T-helper 1 cell treated with Interleukin-12 subunit alpha and Interleukin-12 subunit beta and Interleukin-4 antibody, amounts not matched to agents 30 ng/mL and 1 ng/mL, for 36 hours (primary cell): ENCODE measurements around the gene MAPK7. TPM values are rescaled to one million over a fixed set of nuclear protein-coding genes. Genes with fewer than 3 reads are reported as not detected.
"Not testable (repeated sequence)": the region's sequence is repeated elsewhere in the genome, so short reads cannot be mapped to it uniquely, and the experiment has no call there.

Experiments
- intact Hi-C: fragments of 100-400 bp; cut with micrococcal nuclease; formaldehyde crosslinking; loops from one replicate; pipeline ENCODE4 v1.15.1; 2024
- total RNA-seq: library from RNA; stranded (reverse); gene quantifications from 2 replicates; pipeline ENCODE4 v1.2.3, GENCODE V29; 2022

The MAPK7 gene
- total RNA-seq, 1 donor from 2014 or later = 32.1 TPM

DNA sequence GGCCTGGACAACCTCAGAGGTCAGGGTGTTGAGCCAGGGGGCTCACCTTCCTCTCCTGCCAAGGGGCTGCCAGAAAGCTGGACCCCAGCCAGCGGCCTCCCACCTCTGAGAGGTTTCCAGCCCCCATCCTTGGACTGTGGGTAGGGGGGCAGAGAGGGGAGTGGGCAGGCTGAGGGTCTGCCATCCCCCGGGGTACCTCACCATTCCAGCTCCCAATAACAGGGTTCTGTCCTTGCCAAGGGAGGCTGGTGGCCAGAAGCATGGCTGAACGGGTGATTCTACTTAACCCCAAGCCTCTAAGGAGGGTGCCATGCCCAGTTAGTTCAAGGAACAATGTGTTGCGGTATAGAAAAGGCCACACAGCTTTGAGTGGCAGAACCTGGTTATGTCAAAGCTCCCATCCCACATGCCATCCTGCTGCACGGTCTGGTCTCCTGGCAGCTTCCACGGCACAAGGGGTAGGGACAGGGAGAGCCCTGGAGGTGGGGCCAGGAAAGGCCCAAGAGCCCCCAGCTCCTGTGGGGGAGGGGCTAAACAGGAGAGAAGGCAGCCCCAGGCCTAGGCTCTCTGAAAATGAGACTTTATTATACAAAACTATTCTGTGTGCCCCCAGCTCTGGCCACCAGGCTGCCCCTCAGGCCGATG is 35.6 kb upstream of the MAPK7 start:
- intact Hi-C loops = no loop called here

DNA sequence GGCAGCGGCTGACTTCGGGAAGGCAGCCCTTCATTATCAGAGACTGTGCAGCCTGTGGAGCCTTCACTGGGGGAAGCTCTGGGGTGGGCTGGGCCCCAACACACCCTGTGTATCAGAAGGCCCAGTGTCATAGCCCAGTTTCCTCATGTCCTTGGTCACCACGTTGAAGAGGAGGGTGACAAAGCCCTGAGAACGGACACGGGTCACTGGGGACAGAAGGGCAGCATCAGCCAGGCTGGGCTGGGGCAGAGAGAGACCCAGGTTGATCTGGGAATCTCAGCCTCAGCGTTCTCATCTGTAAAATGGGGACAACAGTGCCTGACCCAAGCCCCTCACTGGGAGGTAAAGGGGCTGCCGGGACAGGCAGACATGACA is 35.1 kb upstream of the MAPK7 start:
- intact Hi-C loops = no loop called here

DNA sequence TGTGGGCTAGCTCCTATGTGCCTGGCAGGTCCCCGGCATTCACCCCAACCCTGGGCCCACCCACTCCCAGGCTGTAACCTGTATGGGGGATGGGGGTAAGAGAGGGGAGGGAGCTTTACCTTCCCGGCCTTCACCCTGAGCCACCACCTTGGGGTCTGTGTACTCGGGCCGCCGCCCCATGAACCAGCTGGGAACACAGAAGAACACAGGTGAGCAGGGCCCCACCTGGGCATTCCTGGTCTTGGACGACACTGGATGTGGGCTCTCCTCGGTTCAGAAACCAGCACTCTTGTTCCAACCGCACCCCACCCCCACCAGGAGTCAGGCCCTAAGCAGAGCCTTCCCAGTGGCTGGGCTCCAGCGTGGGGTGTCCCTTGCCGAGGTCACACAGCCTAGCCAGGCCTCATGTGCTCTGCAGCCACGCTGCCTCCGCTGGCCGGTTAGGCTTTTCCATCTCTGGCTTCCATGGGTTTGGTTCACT is 34.6 kb upstream of the MAPK7 start:
- intact Hi-C loops = no loop called here

DNA sequence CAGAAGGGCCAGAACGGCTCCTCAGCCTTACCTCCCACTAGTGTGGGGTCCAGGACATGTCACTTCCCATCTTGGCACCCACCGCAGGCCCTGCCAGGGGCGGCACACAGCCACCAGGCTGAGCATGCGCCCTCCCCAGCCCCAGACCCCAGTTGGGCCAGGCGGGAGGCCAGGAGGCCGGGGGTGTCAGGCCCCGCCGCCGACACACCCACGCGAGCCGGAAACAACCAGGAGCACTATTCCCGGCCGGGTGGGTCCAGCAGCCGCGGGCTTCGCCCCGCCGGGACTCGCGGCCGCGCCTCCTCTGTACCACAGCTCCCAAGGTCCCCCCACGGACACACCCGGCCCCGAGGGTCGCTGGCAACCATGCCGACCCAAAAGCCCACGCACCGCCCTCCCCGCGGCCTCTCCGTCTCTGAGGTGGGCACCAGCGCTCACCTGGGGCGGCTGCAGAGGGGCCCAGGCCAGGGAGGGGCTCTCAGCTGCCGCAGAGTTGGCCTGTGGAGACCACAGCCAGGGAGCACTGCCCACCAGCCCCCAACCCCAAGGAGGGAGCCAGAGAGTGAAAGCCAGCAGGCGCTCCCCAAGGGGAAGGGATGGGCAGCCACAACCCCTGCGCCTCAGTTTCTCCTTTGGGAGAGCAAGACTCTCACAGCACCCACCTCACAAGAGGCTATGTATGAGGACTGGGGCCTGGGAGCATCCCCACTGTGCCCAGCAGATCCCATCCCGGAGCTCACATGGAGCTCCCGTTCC is 33.8 kb upstream of the MAPK7 start:
- intact Hi-C loops = no loop called here

DNA sequence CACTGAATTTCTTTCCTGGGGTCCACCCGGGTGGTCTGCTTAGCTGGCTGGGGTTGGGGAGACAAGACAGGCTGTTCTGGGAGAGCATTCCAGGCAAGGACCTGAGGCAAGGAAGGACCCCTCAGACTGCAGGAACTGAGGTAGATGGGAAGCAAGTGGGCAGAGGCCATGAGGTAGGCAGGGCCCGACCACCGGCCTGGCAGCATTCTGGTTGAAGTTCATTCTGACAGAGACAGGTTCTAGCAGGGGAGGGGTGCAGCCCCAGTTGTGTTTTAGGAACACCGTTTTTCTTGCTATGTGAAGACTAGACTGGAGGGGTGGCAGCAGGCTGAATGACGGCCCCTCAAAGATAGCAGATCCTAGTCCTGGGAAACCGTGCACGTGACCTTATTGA is 33.2 kb upstream of the MAPK7 start:
- intact Hi-C loops = no loop called here

DNA sequence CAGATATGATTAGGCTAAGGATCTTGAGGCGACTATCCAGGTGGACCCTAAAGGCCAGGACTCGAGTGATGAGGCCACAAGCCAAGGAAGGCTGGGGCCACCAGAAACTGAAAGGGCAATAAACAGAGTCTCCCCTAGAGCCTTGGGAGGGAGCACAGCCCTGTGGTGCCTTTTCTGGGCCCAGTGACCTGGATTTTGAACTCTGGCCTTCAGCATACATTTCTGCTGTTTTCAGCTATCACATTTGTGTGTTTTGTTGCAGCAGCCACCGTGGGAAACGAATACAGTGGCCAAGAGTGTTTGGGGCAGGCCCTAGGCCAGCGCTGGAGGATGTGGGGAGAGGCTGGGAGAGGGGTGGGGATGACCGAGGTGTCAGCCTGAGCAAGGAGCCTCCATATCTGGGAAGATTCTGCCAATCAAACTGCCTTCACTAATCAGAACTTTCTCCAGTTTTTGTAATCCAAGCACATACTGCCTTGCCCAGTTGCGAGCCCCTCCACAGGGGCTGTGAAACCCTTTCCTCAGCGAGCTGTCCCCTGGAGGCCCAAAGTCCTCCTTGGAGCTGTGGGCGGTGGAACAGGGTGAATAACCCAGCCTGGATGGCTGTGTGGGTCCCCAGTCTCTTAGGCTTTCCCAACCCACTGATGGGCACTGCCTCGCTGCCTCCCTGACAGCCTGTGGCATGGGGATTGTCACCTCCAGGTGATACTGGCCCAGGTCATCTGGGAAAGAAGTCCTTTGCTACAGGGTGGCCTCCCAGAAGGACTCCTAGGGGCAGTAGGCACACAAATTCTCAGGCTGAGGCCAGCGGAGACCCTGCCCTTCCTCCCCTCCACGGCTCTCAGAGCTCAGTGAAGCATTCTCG is 32.6 kb upstream of the MAPK7 start:
- intact Hi-C loops = no loop called here

DNA sequence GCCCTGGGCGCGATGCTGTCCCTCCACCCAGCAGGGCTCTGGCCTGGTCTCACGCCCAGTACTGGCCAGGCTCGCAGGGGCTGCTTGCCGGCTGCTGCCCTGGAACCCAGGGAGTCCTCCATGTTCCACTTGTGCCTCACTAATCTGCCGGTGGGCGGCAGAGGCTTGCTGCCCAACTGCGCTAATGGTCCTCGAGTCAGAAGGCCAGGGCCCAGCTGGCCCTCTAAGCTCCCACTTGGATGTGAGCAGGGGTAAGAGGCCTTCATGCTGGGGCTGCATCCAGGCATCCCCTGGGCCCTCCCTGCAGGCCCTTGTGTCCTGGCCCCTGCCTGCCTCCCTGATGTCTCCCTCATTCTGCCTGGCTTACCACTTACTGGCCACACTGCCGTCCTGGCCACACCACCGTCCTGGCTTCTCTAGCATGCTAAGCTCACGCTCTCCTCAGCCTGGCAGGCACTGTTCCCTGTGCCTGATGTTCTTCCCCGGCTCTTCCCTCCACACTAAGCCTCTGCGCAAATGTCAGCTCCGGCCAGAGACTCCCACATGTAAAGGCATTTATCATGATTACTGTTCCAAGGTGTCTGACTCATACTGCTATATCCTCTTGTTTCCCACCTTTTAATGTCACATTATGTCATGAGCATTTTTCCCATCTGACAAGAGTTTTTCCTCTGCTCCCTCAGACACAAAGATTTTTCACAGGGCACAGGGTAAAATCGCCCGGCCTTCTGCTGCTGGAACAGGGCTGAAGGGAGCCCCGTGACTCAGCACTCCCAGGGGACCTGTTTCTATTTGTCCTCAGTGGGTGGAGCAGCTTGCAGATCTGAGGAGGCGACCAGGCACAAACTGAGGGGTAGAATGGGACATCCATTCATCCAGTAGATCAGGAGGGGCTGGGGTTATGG is 31.7 kb upstream of the MAPK7 start:
- intact Hi-C loops = no loop called here

DNA sequence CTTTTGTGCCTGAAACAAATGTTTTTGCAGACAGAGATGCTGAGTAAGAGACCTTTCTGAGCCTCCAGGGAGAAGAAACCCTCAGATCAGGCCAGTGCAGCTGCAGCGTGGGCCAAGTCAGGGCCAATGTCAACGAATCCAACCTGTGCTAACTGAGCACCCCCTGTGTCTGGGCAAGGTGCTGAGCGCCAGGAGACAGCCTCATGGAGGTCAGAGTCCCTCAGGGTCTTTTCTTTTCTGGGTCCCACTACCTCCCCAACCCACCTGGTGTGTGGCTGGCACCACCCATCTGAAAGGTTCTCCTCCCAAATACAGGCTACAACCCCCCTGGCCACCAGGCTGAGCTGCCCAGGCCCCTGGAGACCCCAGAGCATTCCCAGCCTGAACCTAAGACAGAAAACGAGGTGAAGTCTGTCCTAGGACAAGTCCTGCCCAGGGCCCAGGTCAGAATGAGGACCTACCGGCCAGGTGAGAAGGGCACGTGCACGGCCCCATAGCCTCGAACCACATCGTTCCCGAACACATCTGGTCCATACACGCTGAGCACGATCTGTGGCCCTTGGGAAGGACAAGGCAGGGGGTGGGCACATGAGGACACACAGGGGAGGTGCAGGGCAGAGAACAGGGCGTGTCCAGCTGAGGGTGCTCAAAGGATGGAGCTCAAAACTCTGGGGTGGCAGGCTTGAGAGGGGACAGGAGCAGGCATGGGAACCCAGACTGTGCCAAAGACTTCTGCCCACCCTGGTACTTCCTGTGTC is 30.8 kb upstream of the MAPK7 start:
- intact Hi-C loops = no loop called here

DNA sequence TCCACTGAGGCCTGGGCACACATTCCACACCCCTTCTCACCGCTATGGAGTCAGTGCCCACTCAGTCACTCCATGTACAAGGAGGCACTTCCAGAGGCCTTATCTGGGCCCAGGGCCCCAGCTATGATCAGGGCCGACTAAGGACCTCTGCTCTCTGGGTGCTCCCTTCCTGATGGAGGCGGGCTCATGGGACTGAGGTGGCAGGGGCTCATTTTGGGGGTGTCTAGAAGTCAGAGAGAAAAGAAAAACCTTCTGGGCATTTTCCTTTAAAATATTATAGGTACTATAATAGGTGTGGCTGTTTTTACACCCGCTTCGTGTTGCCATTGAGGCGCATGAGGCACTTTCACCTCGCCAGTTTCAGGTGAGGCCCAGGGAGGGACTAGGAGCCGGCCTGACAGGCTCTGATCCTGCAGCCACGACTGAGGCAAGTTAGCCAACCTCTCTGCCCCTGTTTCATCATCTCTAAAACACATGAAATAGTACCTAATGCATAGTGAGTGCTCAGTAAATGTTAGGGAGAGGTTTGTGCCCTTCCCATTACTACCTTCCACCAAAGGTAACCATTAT is 30.1 kb upstream of the MAPK7 start:
- intact Hi-C loops = no loop called here

DNA sequence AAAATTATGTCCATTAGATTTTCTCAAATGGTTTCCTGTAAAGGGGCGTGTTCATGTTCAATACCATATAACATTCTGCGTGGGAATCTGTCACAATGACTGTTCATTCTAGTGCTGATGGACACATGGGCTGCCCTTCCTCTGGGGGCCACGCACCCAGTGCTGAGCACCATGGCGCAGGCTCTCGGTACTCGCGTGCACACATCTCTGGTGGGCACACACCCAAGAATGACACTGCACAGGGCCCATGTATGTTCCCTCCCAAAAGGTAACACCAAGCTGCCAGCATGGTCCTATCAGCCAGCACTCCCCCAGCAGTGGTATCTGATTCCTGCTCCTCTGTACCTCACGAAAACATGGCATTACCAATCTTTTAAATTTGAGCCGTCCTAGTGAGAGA is 29.5 kb upstream of the MAPK7 start:
- intact Hi-C loops = no loop called here

DNA sequence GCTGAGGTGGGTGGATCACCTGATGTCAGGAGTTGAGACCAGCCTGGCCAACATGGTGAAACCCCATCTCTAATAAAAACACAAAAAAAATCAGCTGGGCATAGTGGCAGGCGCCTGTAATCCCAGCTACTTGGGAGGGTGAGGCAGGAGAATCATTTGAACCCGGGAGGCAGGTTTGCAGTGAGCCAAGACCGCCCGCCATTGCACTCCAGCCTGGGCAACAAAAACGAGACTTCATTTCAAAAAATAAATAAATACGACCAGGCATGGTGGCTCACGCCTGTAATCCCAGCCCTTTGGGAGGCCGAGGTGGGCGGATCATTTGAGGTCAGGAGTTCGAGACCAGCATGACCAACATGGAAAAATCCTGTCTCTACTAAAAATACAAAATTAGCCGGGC is 24.9 kb upstream of the MAPK7 start:
- intact Hi-C loops = not testable (repeated sequence)

DNA sequence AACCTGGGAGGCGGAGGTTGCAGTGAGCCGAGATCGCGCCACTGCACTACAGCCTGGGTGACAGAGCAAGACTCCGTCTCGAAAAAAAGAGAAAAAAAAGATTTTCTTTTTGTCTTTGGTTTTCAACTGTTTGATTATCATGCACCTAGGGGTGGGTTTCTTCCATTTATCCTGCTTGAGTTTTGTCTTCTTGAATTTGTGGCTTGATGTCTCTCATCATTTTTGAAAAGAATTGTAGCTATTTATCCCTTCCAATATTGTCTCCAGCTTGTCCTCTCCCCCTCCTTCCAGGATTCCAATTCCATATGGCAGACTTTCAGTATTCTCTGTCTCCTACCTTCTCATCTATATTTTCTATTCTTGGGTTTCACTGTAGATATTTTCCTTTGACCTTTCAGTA is 23.6 kb upstream of the MAPK7 start:
- intact Hi-C loops = no loop called here

DNA sequence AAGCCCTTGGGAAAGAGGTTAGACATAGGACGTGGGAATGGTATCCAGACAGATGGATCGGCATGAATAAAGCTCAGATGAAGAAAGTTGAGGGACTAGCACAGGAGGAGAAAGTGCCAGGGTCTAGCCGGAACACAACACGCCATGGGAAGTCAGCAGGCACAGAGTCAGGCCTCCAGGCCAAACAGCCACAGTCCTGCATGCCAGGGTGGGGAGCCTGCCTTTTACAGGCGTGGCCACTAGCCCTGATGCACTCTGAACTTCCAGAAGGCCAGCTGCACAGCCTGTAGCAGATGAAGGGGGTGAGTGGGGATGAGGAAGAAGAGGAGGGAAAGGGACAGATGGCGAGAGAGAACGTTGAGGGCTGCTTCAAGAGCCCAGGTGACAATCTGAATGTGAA is 20.9 kb upstream of the MAPK7 start:
- intact Hi-C loops = no loop called here

DNA sequence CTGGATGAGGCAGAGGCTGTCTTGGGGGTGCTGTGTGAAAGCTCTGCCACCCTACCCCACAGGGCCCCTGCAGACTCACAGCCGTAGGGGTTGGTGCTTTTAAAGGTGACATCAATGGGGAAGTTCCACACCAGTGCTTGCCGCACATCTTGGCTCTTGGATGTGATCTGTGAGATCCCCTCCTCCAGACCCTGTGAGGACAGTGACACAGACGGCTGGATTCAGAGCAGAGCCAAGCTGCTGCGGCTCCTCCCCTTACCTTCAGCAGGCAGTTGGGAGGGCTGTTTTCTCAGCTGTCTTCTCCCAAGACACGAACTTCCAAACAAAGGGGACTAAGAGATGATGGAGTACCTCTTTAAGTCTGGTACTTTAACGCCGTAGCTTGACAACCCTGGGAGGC is 20.5 kb upstream of the MAPK7 start:
- intact Hi-C loops = no loop called here

DNA sequence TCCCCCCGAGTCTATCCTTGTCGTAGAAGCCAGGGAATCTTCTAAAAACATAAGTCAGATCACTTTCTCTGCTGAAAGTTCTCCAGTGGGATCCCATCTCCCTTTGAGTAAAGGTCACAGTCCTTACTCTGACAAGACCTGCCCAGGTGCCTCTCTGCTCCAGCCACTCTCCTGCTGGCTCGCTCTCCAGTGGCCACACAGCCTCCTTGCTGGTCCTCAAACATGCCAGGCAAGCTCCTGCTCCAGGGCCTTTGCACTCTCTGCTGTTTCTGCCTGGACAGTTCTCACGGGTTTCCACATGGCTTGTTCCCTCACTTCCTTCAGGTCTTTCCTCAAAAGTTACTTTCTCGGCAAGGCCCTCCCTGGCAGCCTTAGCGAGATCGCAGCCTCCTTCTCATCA is 19.1 kb upstream of the MAPK7 start:
- intact Hi-C loops = no loop called here

DNA sequence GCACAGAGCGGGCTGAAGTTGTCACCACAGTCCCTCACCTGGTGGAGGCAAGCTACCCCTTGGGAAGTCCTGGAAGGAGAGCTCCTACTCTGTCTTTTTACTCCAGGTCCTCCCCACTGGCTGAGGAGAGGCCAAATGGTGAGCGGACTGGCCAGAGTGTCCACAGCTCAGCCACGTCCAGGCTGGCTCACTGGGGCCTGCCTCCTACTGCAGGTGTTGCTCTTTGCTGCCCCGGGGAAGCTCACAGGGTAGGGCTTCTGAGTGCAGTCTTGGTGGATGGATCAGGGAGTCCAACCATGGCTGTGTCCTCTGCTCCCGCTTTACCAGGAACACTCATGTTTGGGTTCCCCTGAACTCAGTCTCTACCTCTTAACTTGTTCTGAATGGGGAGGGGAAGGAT is 18.4 kb upstream of the MAPK7 start:
- intact Hi-C loops = loop anchor here (5.0 kb wide), 3 partner anchors 53 to 647 kb away; partner anchors contain the start of genes PRPSAP2 and SPECC1

DNA sequence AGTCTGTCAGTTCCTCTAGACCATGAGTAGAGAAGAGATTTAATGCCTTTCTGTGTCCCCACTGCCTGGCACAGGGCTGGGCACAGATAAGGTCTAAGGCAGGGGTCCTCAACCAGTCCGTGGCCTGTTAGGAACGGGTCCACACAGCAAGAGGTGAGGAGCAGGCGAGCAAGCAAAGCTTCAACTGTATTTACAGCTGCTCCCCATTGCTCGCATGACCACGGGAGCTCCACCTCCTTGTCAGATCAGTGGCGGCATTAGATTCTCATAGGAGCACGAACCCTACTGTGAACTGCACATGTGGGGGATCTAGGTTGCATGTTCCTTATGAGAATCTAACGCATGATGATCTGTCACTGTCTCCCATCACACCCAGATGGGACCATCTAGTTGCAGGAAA is 17.5 kb upstream of the MAPK7 start:
- intact Hi-C loops = loop anchor here (5.0 kb wide), 3 partner anchors 53 to 647 kb away; partner anchors contain the start of genes PRPSAP2 and SPECC1

DNA sequence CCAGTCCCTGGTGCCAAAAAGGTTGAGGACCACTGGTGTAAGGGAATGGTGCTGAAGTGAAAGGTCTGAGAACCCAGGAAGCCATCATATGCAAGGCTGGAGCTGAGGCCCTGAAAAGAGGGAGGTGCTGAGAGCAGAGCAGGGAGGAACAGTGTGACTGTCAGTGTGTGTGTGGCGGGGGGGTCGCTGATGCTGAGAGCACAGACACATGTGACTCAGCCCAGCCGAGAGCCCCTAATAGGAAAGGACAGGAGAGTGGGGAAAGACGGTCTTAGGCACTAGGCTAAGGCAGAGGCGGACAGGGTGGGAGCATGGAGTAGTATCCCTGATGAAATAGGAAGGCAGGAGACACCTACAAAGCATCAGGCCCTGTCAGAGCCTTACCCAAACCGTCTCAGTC is 17.0 kb upstream of the MAPK7 start:
- intact Hi-C loops = loop anchor here (5.0 kb wide), 3 partner anchors 54 to 646 kb away; partner anchors contain the start of genes PRPSAP2 and SPECC1

DNA sequence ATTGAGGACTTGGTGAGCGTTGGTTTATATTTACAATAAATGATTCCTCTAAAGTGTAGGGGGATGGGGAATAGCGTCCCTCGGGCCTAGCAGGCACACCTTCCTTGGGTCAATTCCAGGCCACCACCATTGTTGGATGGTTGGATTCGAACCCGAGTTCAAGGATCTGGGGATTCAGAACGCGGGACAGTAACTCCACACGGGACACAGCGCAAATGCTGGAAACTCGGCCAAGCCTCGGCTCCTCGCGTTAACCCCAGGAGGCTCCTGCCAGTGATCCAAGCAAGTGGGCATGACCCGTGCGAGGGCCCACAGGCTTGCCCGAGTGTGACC is 16.4 kb upstream of the MAPK7 start:
- intact Hi-C loops = loop anchor here (1.0 to 5.0 kb wide), 11 partner anchors 15 to 645 kb away; partner anchors contain the start of genes AKAP10, ALDH3A2, PRPSAP2 and SPECC1
